Breast epithelium (tissue), 3 donors: ENCODE measurements around the gene PRR20G.

Experiments used
- CTCF ChIP-seq, 3 donors: fragments of 450-650 bp; IDR thresholded peaks; one replicate each; pipeline ENCODE4 v1.5.1; 2016 to 2017; ENCODE audit warnings: antibody characterized with exemption in 3 of 3, mild to moderate bottlenecking in 3 of 3, moderate library complexity in 3 of 3
- POLR2A ChIP-seq: fragments of 450-650 bp; IDR thresholded peaks from one replicate; pipeline ENCODE4 v1.6.1; 2016; ENCODE audit warnings: antibody characterized with exemption, mild to moderate bottlenecking, moderate library complexity
- POLR2AphosphoS5 ChIP-seq, 3 donors: sonication (generic); formaldehyde crosslinking; IDR thresholded peaks; one replicate each; pipeline ENCODE4 v1.6.1; 2017; ENCODE audit warnings: antibody characterized with exemption in 3 of 3

- TF ChIP-seq POLR2A (no peak), CTCF (IDR thresholded peaks at IDR 0.05) (no peak), POLR2AphosphoS5 (IDR thresholded peaks at IDR 0.05) (no peak)
These were observed 26.9 kb downstream of the PRR20G start for GRCh38 chr3:127260826-127261555.
